ENCODE measurements around the gene ARL6IP4.

GRCh38 chr12:122934722-122935121 lies 45.8 kb upstream of the ARL6IP4 start:
- TF ChIP-seq, protein P1, sequence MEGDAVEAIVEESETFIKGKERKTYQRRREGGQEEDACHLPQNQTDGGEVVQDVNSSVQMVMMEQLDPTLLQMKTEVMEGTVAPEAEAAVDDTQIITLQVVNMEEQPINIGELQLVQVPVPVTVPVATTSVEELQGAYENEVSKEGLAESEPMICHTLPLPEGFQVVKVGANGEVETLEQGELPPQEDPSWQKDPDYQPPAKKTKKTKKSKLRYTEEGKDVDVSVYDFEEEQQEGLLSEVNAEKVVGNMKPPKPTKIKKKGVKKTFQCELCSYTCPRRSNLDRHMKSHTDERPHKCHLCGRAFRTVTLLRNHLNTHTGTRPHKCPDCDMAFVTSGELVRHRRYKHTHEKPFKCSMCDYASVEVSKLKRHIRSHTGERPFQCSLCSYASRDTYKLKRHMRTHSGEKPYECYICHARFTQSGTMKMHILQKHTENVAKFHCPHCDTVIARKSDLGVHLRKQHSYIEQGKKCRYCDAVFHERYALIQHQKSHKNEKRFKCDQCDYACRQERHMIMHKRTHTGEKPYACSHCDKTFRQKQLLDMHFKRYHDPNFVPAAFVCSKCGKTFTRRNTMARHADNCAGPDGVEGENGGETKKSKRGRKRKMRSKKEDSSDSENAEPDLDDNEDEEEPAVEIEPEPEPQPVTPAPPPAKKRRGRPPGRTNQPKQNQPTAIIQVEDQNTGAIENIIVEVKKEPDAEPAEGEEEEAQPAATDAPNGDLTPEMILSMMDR (IDR thresholded peaks at IDR 0.05; ENCODE audit: low read depth, low read length), result no peak
- TF ChIP-seq POLR2A (IDR thresholded peaks at IDR 0.05; ENCODE audit: extremely low read depth, insufficient read length) (no peak), MYC (IDR thresholded peaks at IDR 0.05; ENCODE audit: low read depth, low read length) (no peak), MAX (IDR thresholded peaks at IDR 0.05; ENCODE audit: low read depth, low read length) (no peak)

Data from NB4 (cell line).